ENCODE data around the gene GPR37L1.

- no peak for TF ChIP-seq POLR2AphosphoS5 (IDR thresholded peaks at IDR 0.05; ENCODE audit: borderline replicate concordance, low read depth, low read length)
- no peak for TF ChIP-seq EZH2 (IDR thresholded peaks at IDR 0.05)
- no peak for TF ChIP-seq FOXP2 (optimal IDR thresholded peaks at IDR 0.05; ENCODE audit: control extremely low read depth, extremely low read length, insufficient read depth)
These were observed 40.7 kb upstream of the GPR37L1 start for GRCh38 chr1:202081992-202082391.

Data from SK-N-MC (cell line).